Glutamatergic neuron (in vitro differentiated cells): ENCODE measurements around the gene RINT1. TPM values are rescaled to one million over a fixed set of nuclear protein-coding genes. Genes with fewer than 3 reads are reported as not detected.
A peak's percentile ranks its signal among the peaks of the same experiment; 100 is the strongest.

Source experiments
- DNase-seq: peaks from one replicate; pipeline ENCODE4 v3.0.0; 2022
- H3K27ac Mint-ChIP-seq: one replicate; pipeline ENCODE4 v1.8.0; 2020; ENCODE audit warnings: mild to moderate bottlenecking, mixed read lengths, inconsistent platforms; ENCODE audit not compliant: unreplicated experiment
- H3K27me3 Mint-ChIP-seq: one replicate; pipeline ENCODE4 v1.8.0; 2020; ENCODE audit warnings: mild to moderate bottlenecking, moderate library complexity, mixed read lengths, inconsistent platforms; ENCODE audit not compliant: unreplicated experiment
- H3K36me3 Mint-ChIP-seq: one replicate; pipeline ENCODE4 v1.8.0; 2020; ENCODE audit warnings: mild to moderate bottlenecking, mixed read lengths, inconsistent platforms; ENCODE audit not compliant: unreplicated experiment
- H3K4me1 Mint-ChIP-seq: one replicate; pipeline ENCODE4 v1.8.0; 2020; ENCODE audit warnings: mild to moderate bottlenecking, low read depth, mixed read lengths, inconsistent platforms; ENCODE audit not compliant: unreplicated experiment
- H3K4me3 Mint-ChIP-seq: one replicate; pipeline ENCODE4 v1.8.0; 2020; ENCODE audit warnings: mild to moderate bottlenecking, mixed read lengths, inconsistent platforms; ENCODE audit not compliant: unreplicated experiment
- H3K9me3 Mint-ChIP-seq: one replicate; pipeline ENCODE4 v1.8.0; 2020; ENCODE audit warnings: mild to moderate bottlenecking, moderate library complexity, mixed read lengths, inconsistent platforms; ENCODE audit not compliant: unreplicated experiment
- CTCF ChIP-seq: fragments of 200-600 bp; sonication (generic); IDR thresholded peaks from one replicate; pipeline ENCODE4 v1.5.0; 2021; ENCODE audit not compliant: partially characterized antibody, unreplicated experiment
- total RNA-seq: library from RNA; stranded (reverse); fragmentation: NEBNext Ultra II Directional; extraction: Animal tissue kit (Norgen Biotek cat#: 25700); gene quantifications from one replicate; pipeline ENCODE4 v1.2.1, GENCODE V29; 2021; ENCODE audit not compliant: unreplicated experiment

The RINT1 gene
- total RNA-seq, 1 donor from 2014 or later = 23.4 TPM

- no peak for TF ChIP-seq CTCF
- H3K36me3 Mint-ChIP-seq = peaks cover 4% of the 10 kb centered on the region
- H3K27me3 Mint-ChIP-seq = peaks cover 2% of the 10 kb centered on the region
- peaks cover 2% of the 10 kb centered on the region for H3K9me3 Mint-ChIP-seq
- no peak for DNase-seq
- no peak overlapping the region for H3K27ac Mint-ChIP-seq
- H3K4me1 Mint-ChIP-seq = no peaks in the 10 kb centered on the region
- no peak overlapping the region for H3K4me3 Mint-ChIP-seq
Observed at GRCh38 chr7:105587909-105588635, 56.1 kb downstream of the RINT1 start.

DNA sequence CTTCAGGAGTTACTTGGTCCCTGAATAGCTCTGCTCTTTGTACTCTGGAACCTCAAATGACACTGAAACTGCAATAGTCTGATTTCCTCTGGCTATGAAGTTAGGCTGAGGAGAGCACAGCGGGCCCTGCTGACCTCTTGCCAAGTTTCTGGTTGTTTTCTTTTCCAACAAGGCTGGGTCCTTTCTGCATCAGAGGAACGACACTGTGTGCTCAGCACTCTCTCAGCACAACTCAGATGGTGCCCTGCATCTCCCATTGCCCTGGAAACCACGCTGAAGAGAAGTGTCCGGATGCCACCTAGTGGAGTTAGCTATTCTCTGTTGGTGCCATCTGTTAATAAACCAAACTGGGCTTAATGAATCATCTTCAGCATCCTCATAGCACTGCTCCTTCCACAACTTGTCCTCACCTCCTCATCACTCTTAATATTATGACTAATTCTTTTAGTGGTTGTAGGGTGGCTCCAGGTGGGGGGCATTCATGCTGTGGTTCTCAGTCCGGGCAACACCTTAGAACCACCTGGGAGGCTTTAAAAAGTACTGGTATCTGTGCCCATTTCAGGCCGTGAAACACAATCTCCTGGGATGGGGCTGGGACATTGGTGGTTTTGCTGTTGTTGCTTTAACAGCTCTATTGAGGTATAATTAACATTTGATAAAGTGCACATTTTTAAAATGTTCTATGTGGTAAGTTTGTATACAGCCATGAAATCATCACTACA is 57.5 kb downstream of the RINT1 start:
- H3K4me3 Mint-ChIP-seq = no peak overlapping the region
- H3K27me3 Mint-ChIP-seq = peaks cover 2% of the 10 kb centered on the region
- TF ChIP-seq CTCF = peak; percentile 13

DNA sequence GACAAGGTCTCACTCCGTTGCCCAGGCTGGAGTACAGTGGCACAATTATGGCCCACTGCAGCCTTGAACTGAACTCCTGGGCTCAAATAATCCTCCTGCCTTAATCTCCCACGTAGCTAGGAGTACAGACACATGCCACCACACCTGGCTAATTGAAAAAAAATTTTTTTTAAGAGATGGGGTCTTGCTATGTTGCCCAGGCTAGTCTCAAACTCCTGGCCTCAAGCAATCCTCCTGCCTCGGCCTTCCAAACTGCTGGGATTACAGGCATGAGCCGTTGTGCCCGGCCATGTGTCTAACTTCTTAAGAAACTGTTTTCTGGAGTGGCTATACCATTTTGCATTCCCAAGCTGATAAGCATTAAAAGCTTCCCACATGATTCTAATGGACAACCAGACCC is 58.8 kb downstream of the RINT1 start:
- Mint-ChIP-seq H3K4me1 (no peaks in the 10 kb centered on the region), H3K36me3 (no peaks in the 10 kb centered on the region), H3K9me3 (peaks cover 2% of the 10 kb centered on the region), H3K27ac (no peak overlapping the region), H3K4me3 (no peak overlapping the region), H3K27me3 (peaks cover 2% of the 10 kb centered on the region)
- DNase-seq = no peak
- TF ChIP-seq CTCF = no peak

More for the DNA sequence above, 57.5 kb downstream of the RINT1 start:
- H3K36me3 Mint-ChIP-seq = peaks cover 2% of the 10 kb centered on the region
- H3K9me3 Mint-ChIP-seq = peaks cover 2% of the 10 kb centered on the region
- H3K27ac Mint-ChIP-seq = no peak overlapping the region
- H3K4me1 Mint-ChIP-seq = no peaks in the 10 kb centered on the region
- no peak for DNase-seq

DNA sequence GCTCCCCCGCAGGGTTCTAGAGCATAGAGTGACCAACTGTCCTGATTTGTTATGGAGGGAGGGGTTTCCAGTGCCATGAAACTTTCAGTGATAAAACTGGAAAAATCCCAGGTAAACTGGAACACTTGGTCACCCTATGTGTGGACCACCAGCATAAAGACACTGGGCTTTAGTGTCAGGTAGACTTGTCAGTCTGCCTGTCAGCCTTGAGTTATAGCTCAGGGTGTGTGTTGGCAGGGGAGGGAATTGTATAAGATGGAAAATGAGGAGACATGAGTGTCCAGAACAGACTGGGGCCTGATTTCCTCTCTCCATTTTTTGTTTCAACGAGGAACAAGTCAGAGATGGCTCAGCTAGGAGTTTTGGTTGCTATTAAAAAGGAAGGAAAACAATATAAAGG is 59.5 kb downstream of the RINT1 start:
- H3K9me3 Mint-ChIP-seq = peaks cover 2% of the 10 kb centered on the region
- no peak for DNase-seq
- H3K4me3 Mint-ChIP-seq = no peak overlapping the region
- H3K27me3 Mint-ChIP-seq = peaks cover 2% of the 10 kb centered on the region
- no peaks in the 10 kb centered on the region for H3K36me3 Mint-ChIP-seq
- no peaks in the 10 kb centered on the region for H3K4me1 Mint-ChIP-seq
- TF ChIP-seq CTCF = no peak
- no peak overlapping the region for H3K27ac Mint-ChIP-seq

GRCh38 chr7:105594034-105594433 is 62.0 kb downstream of the RINT1 start:
- H3K4me1 Mint-ChIP-seq = no peaks in the 10 kb centered on the region
- H3K36me3 Mint-ChIP-seq = no peaks in the 10 kb centered on the region
- H3K4me3 Mint-ChIP-seq = no peak overlapping the region
- no peak for DNase-seq
- H3K27me3 Mint-ChIP-seq = no peaks in the 10 kb centered on the region
- H3K27ac Mint-ChIP-seq = no peak overlapping the region
- TF ChIP-seq CTCF = no peak
- H3K9me3 Mint-ChIP-seq = peaks cover 2% of the 10 kb centered on the region
